ENCODE results near the gene CAPN15.
"Not testable (repeated sequence)": the region's sequence is repeated elsewhere in the genome, so short reads cannot be mapped to it uniquely, and the experiment has no call there.

The CAPN15 gene

GRCh38 chr16:589658-590187, 62.2 kb downstream of the CAPN15 start, which contains the start of gene RAB40C:
Gene RAB40C (plus strand): TSS chr16:590066. CDS start chr16:590292, 226 bp downstream.
- DNase-seq (ENCODE audit: low read depth in 2 of 2, low spot score in 1 of 2): peak; percentile 98 to 99

GRCh38 chr16:590188-590814, 62.8 kb downstream of the CAPN15 start:
- DNase-seq (ENCODE audit: low read depth in 2 of 2, low spot score in 1 of 2): no peak

- DNase-seq (ENCODE audit: low read depth in 2 of 2, low spot score in 1 of 2): no peak
These were observed 63.3 kb downstream of the CAPN15 start for GRCh38 chr16:590815-591200.

- DNase-seq (ENCODE audit: low read depth in 2 of 2, low spot score in 1 of 2): no peak
These were observed 63.7 kb downstream of the CAPN15 start for GRCh38 chr16:591231-591630.

- no peak for DNase-seq (ENCODE audit: low read depth in 2 of 2, low spot score in 1 of 2)
These were observed 64.5 kb downstream of the CAPN15 start for GRCh38 chr16:591892-592517.

GRCh38 chr16:592518-593306, 65.2 kb downstream of the CAPN15 start:
- no peak for DNase-seq (ENCODE audit: low read depth in 2 of 2, low spot score in 1 of 2)

GRCh38 chr16:593406-593805, 65.9 kb downstream of the CAPN15 start:
- no peak for DNase-seq (ENCODE audit: low read depth in 2 of 2, low spot score in 1 of 2)

GRCh38 chr16:593807-594206, 66.3 kb downstream of the CAPN15 start:
- no peak for DNase-seq (ENCODE audit: low read depth in 2 of 2, low spot score in 1 of 2)

GRCh38 chr16:595094-595528, 67.6 kb downstream of the CAPN15 start:
- no peak for DNase-seq (ENCODE audit: low read depth in 2 of 2, low spot score in 1 of 2)

- no peak for DNase-seq (ENCODE audit: low read depth in 2 of 2, low spot score in 1 of 2)
These were observed 68.6 kb downstream of the CAPN15 start for GRCh38 chr16:595942-596735.

- DNase-seq (ENCODE audit: low read depth in 2 of 2, low spot score in 1 of 2): no peak
These were observed 69.2 kb downstream of the CAPN15 start for GRCh38 chr16:596736-597060.

- not testable (repeated sequence) for DNase-seq (ENCODE audit: low read depth in 2 of 2, low spot score in 1 of 2)
These were observed 70.1 kb downstream of the CAPN15 start for GRCh38 chr16:597655-598054.

GRCh38 chr16:598823-599739, 71.6 kb downstream of the CAPN15 start:
- DNase-seq (ENCODE audit: low read depth in 2 of 2, low spot score in 1 of 2): no peak

- DNase-seq (ENCODE audit: low read depth in 2 of 2, low spot score in 1 of 2): no peak
These were observed 73.3 kb downstream of the CAPN15 start for GRCh38 chr16:600781-601180.

GRCh38 chr16:603933-604332, 76.4 kb downstream of the CAPN15 start:
- DNase-seq (ENCODE audit: low read depth in 2 of 2, low spot score in 1 of 2): no peak

Measured in stimulated activated CD8-positive, alpha-beta memory T cell treated with anti-CD3 and anti-CD28 coated beads, Interleukin-4, amount 100 ng/mL, for 4 hours (primary cell).